Measurements from ENCODE around the gene RHAG. TPM values are rescaled to one million over a fixed set of nuclear protein-coding genes. Genes with fewer than 3 reads are reported as not detected.
"Not testable (repeated sequence)": the region's sequence is repeated elsewhere in the genome, so short reads cannot be mapped to it uniquely, and the experiment has no call there.

RHAG gene
- total and polyA plus RNA-seq, 2 experiments from 2014 or later, result not detected

DNA sequence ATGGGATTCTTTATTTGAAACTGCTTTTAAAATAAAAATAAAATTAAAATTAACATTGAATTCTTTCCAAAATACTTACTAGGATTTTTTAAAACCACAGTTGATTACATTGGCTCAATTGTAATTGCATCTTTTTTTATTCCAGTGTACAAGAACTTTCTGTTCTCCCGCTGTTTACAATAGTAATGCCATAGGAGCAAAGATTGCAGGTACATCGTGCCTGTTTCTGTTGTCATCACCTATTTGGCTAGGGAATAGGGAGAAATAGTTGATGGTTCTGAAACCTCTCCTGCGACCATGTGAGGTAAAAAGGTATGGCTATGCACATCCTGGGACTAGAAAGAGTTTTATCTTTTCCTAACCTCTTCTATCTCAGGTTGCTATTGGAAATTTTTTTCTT, 28.2 kb upstream of the RHAG start:
- Histone ChIP-seq H3K36me3 (ENCODE audit: insufficient read depth) (no peaks in the 10 kb centered on the region), H2AFZ (no peak overlapping the region), H3K4me2 (no peak overlapping the region), H3K9me2 (ENCODE audit: insufficient read depth) (no peaks in the 10 kb centered on the region; the same call in 1 of the 2 replicates), H3K27me3 (ENCODE audit: insufficient read depth) (no peaks in the 10 kb centered on the region), H4K20me1 (replicated peaks; ENCODE audit: insufficient read depth) (no peaks in the 10 kb centered on the region), H3K27ac (ENCODE audit: low read depth) (no peak overlapping the region), H3K79me2 (replicated peaks; ENCODE audit: insufficient read depth) (no peaks in the 10 kb centered on the region), H3F3A (replicated peaks; ENCODE audit: low read depth) (no peaks in the 10 kb centered on the region), H3K4me1 (ENCODE audit: insufficient read depth) (peaks cover 25% of the 10 kb centered on the region), H3K4me3 (no peak overlapping the region)
- no peaks in the 10 kb centered on the region for H3K9me3 Mint-ChIP-seq
- H3K27ac Mint-ChIP-seq, result no peak overlapping the region
- no peaks in the 10 kb centered on the region for H3K36me3 Mint-ChIP-seq (ENCODE audit: low read depth)
- no peak overlapping the region for H3K4me3 Mint-ChIP-seq
- H3K4me1 Mint-ChIP-seq, result peaks cover 8% of the 10 kb centered on the region; the same call in 2 of the 3 replicates
- DNase-seq (ENCODE audit: low spot score), result no peak
- no peak for ATAC-seq
- TF ChIP-seq JUNB (IDR thresholded peaks at IDR 0.05; ENCODE audit: unreplicated experiment) (no peak), CREB1 (CRISPR knock-in tag; IDR thresholded peaks at IDR 0.05; ENCODE audit: low read depth) (no peak), ZNF331 (CRISPR knock-in tag; IDR thresholded peaks at IDR 0.05; ENCODE audit: low read depth) (no peak), EZH2 (IDR thresholded peaks at IDR 0.05; ENCODE audit: low read depth, unreplicated experiment) (no peak)
- TF ChIP-seq, protein P1, sequence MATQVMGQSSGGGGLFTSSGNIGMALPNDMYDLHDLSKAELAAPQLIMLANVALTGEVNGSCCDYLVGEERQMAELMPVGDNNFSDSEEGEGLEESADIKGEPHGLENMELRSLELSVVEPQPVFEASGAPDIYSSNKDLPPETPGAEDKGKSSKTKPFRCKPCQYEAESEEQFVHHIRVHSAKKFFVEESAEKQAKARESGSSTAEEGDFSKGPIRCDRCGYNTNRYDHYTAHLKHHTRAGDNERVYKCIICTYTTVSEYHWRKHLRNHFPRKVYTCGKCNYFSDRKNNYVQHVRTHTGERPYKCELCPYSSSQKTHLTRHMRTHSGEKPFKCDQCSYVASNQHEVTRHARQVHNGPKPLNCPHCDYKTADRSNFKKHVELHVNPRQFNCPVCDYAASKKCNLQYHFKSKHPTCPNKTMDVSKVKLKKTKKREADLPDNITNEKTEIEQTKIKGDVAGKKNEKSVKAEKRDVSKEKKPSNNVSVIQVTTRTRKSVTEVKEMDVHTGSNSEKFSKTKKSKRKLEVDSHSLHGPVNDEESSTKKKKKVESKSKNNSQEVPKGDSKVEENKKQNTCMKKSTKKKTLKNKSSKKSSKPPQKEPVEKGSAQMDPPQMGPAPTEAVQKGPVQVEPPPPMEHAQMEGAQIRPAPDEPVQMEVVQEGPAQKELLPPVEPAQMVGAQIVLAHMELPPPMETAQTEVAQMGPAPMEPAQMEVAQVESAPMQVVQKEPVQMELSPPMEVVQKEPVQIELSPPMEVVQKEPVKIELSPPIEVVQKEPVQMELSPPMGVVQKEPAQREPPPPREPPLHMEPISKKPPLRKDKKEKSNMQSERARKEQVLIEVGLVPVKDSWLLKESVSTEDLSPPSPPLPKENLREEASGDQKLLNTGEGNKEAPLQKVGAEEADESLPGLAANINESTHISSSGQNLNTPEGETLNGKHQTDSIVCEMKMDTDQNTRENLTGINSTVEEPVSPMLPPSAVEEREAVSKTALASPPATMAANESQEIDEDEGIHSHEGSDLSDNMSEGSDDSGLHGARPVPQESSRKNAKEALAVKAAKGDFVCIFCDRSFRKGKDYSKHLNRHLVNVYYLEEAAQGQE (IDR thresholded peaks at IDR 0.05; ENCODE audit: unreplicated experiment), result no peak
- no peaks in the 10 kb centered on the region for H3K27me3 Mint-ChIP-seq (ENCODE audit: insufficient read depth, low read depth, poor library complexity)

DNA sequence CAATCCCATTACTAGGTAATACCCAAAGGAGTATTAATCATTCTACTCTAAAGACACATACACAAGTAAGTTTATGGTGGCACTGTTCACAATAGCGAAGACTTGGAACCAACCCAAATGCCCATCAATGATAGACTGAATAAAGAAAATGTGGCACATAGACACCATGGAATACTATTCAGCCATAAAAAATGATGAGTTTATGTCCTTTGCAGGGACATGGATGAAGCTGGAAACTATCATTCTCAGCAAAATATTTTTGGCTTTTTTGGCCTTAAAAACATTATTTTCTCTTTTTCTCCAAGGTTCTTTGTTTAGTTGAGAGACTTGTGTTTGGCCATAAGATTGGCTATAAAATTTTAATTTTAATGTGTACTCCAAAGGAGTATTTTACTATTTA, 27.4 kb upstream of the RHAG start:
- not testable (repeated sequence) for H3K4me2 ChIP-seq; DNase-seq (ENCODE audit: low spot score); H3K27me3 ChIP-seq (ENCODE audit: insufficient read depth); H3K27ac ChIP-seq (ENCODE audit: low read depth); ATAC-seq; H2AFZ ChIP-seq; H3K9me3 Mint-ChIP-seq; H3K4me1 Mint-ChIP-seq; H3K4me3 Mint-ChIP-seq; H3K36me3 Mint-ChIP-seq (ENCODE audit: low read depth); H3K36me3 ChIP-seq (ENCODE audit: insufficient read depth); H3K27me3 Mint-ChIP-seq (ENCODE audit: insufficient read depth, low read depth, poor library complexity); H4K20me1 ChIP-seq (replicated peaks; ENCODE audit: insufficient read depth); H3F3A ChIP-seq (replicated peaks; ENCODE audit: low read depth); H3K27ac Mint-ChIP-seq; H3K9me2 ChIP-seq (ENCODE audit: insufficient read depth); H3K4me3 ChIP-seq; H3K79me2 ChIP-seq (replicated peaks; ENCODE audit: insufficient read depth)
- H3K4me1 ChIP-seq (ENCODE audit: insufficient read depth), result peaks cover 24% of the 10 kb centered on the region

DNA sequence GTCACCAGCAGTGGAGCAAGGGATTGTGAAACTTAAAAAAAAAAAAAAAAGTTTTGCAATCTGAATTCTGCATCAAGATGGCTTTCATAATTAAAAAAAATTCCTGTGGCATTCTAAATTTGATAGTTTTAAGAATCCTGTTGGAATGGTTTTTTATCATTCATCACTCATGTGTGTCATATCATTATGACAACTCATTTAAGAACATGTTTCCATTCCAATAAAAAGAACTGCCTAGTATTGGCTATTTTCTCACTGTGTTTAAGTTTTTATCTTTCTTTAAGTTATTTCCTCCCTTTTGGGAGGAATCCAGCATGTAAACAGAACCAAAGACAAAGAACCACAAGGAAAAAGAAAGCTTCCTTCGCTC, 26.2 kb upstream of the RHAG start:
- H3K36me3 Mint-ChIP-seq (ENCODE audit: low read depth), result no peaks in the 10 kb centered on the region
- ATAC-seq, result no peak
- no peaks in the 10 kb centered on the region for H3K9me3 Mint-ChIP-seq
- no peak overlapping the region for H3K27ac Mint-ChIP-seq
- no peaks in the 10 kb centered on the region for H3K27me3 Mint-ChIP-seq (ENCODE audit: insufficient read depth, low read depth, poor library complexity)
- H3K79me2 ChIP-seq (replicated peaks; ENCODE audit: insufficient read depth), result no peaks in the 10 kb centered on the region
- no peak overlapping the region for H3K4me3 Mint-ChIP-seq
- no peaks in the 10 kb centered on the region for H3F3A ChIP-seq (replicated peaks; ENCODE audit: low read depth)
- no peak overlapping the region for H3K27ac ChIP-seq (ENCODE audit: low read depth)
- H3K36me3 ChIP-seq (ENCODE audit: insufficient read depth), result no peaks in the 10 kb centered on the region
- H3K4me2 ChIP-seq, result no peak overlapping the region
- peaks cover 8% of the 10 kb centered on the region; the same call in 2 of the 3 replicates for H3K4me1 Mint-ChIP-seq
- no peak for DNase-seq (ENCODE audit: low spot score)
- H3K4me3 ChIP-seq, result no peak overlapping the region
- no peaks in the 10 kb centered on the region for H3K27me3 ChIP-seq (ENCODE audit: insufficient read depth)
- H3K4me1 ChIP-seq (ENCODE audit: insufficient read depth), result peaks cover 15% of the 10 kb centered on the region
- H4K20me1 ChIP-seq (replicated peaks; ENCODE audit: insufficient read depth), result no peaks in the 10 kb centered on the region
- no peak overlapping the region for H2AFZ ChIP-seq
- H3K9me2 ChIP-seq (ENCODE audit: insufficient read depth), result no peaks in the 10 kb centered on the region
- TF ChIP-seq ZNF114 (CRISPR knock-in tag; IDR thresholded peaks at IDR 0.05) (no peak), EZH2 (IDR thresholded peaks at IDR 0.05; ENCODE audit: low read depth, unreplicated experiment) (no peak), ZNF462 (CRISPR knock-in tag; IDR thresholded peaks at IDR 0.05) (no peak), CREB1 (CRISPR knock-in tag; IDR thresholded peaks at IDR 0.05; ENCODE audit: low read depth) (no peak), ZNF331 (CRISPR knock-in tag; IDR thresholded peaks at IDR 0.05; ENCODE audit: low read depth) (no peak), JUNB (IDR thresholded peaks at IDR 0.05; ENCODE audit: unreplicated experiment) (no peak)

Data from GM23338 (cell line).